Body of pancreas (tissue), 4 donors: Measurements from ENCODE around the gene NR5A1. TPM values are rescaled to one million over a fixed set of nuclear protein-coding genes. Genes with fewer than 3 reads are reported as not detected.

Source experiments
- ATAC-seq: fragments of 150-250 bp; one replicate; pipeline ENCODE4 v1.9.1; 2016
- DNase-seq, 4 donors: peaks; one replicate each; pipeline ENCODE4 v3.0.0-alpha.2; 2019
- H3K27ac ChIP-seq, 4 donors: fragments of 200-600 bp; sonication (generic); 1 replicate in 3 of 4; 2 replicates in 1 of 4; pipeline versions ENCODE4 v1.5.1 to v1.6.1; 2016 to 2019; ENCODE audit warnings: mild to moderate bottlenecking in 1 of 4, mixed read lengths in 1 of 4, moderate library complexity in 1 of 4
- H3K27me3 ChIP-seq, 2 donors: fragments of 200-600 bp; sonication (generic); one replicate each; pipeline ENCODE4 v1.6.0; 2016; ENCODE audit warnings: mild to moderate bottlenecking in 1 of 2
- H3K36me3 ChIP-seq, 2 donors: fragments of 200-600 bp; sonication (generic); replicated peaks in 1 of 2; 2 replicates each; pipeline ENCODE4 v1.5.1; 2016; ENCODE audit warnings: low read depth in 2 of 2; ENCODE audit not compliant: insufficient read depth in 1 of 2
- H3K4me1 ChIP-seq: fragments of 200-600 bp; sonication (generic); one replicate; pipeline ENCODE4 v1.6.0; 2016
- H3K4me3 ChIP-seq, 2 donors: fragments of 200-600 bp; sonication (generic); 1 replicate in 1 of 2; 2 replicates in 1 of 2; pipeline ENCODE4 v1.5.1; 2016 to 2019
- H3K9me3 ChIP-seq, 3 donors: fragments of 200-600 bp; sonication (generic); 1 replicate in 2 of 3; 2 replicates in 1 of 3; pipeline ENCODE4 v1.5.1; 2016
- CTCF ChIP-seq, 7 experiments: fragments of 450-650 bp in 4 of 7; fragments of 200-600 bp in 3 of 7; sonication (generic) in 3 of 7; IDR thresholded peaks; one replicate each; pipeline ENCODE4 v1.5.1; 2016 to 2019; ENCODE audit warnings: antibody characterized with exemption in 7 of 7
- POLR2A ChIP-seq, 3 donors: fragments of 450-650 bp; IDR thresholded peaks; one replicate each; pipeline ENCODE4 v1.6.1; 2016; ENCODE audit warnings: antibody characterized with exemption in 3 of 3, mild to moderate bottlenecking in 2 of 3
- WGBS, 2 donors: methylation state at CpG; one replicate each; pipeline ENCODE4 v1.1.5; 2017; 5-methylcytosine and 5-hydroxymethylcytosine counted together
- intact Hi-C: fragments of 100-400 bp; cut with DNase I; formaldehyde crosslinking; loops from one replicate; pipeline ENCODE4 v1.15.1; 2023
- total RNA-seq, 2 donors: library from RNA; depleted of rRNA; stranded (reverse); fragments of >200 nt; gene quantifications; one replicate each; pipeline ENCODE4 v1.1.0, GENCODE V29; 2016

NR5A1 gene
- total RNA-seq, 2 donors from 2014 or later: not detected

- WGBS, 2 donors: 79% methylated on average over 5 to 19 of the region's 19 CpGs
- intact Hi-C loops: no loop called here
Measured at GRCh38 chr9:124468061-124468740, 39.0 kb downstream of the NR5A1 start.

GRCh38 chr9:124467410-124468060, 39.7 kb downstream of the NR5A1 start:
- Histone ChIP-seq H3K9me3 (no peaks in the 10 kb centered on the region), H3K36me3 (no peaks in the 10 kb centered on the region), H3K4me3 (no peak overlapping the region), H3K27me3 (no peaks in the 10 kb centered on the region), H3K4me1 (no peaks in the 10 kb centered on the region), H3K27ac (no peak overlapping the region)
- intact Hi-C loops: no loop called here
- 78 to 83% methylated on average over 9 to 17 of the region's 17 CpGs for WGBS, 2 donors
- no peak for ATAC-seq
- no peak for TF ChIP-seq CTCF (IDR thresholded peaks at IDR 0.05)
- TF ChIP-seq POLR2A (IDR thresholded peaks at IDR 0.05): no peak
- no peak for DNase-seq

More at GRCh38 chr9:124468061-124468740, 39.0 kb downstream of the NR5A1 start:
- DNase-seq (no peak), ATAC-seq (no peak)
- Histone ChIP-seq H3K36me3 (no peaks in the 10 kb centered on the region), H3K27ac (no peak overlapping the region), H3K4me3 (no peak overlapping the region), H3K9me3 (no peaks in the 10 kb centered on the region), H3K4me1 (no peaks in the 10 kb centered on the region), H3K27me3 (no peaks in the 10 kb centered on the region)
- TF ChIP-seq POLR2A (IDR thresholded peaks at IDR 0.05): no peak
- TF ChIP-seq CTCF (IDR thresholded peaks at IDR 0.05): no peak

GRCh38 chr9:124465736-124466135, 41.5 kb downstream of the NR5A1 start:
- Histone ChIP-seq H3K4me3 (no peak overlapping the region), H3K27me3 (no peaks in the 10 kb centered on the region), H3K36me3 (no peaks in the 10 kb centered on the region), H3K9me3 (no peaks in the 10 kb centered on the region), H3K27ac (no peak overlapping the region), H3K4me1 (no peaks in the 10 kb centered on the region)
- no peak for TF ChIP-seq POLR2A (IDR thresholded peaks at IDR 0.05)
- TF ChIP-seq CTCF (IDR thresholded peaks at IDR 0.05): no peak
- intact Hi-C loops: no loop called here
- DNase-seq: no peak
- ATAC-seq: no peak
- WGBS, 2 donors: 76% methylated on average over 3 of the region's 3 CpGs; no CpG with 5 or more reads in 1 of the 2 donors

GRCh38 chr9:124462739-124463138, 44.5 kb downstream of the NR5A1 start:
- ATAC-seq (no peak), DNase-seq (no peak)
- TF ChIP-seq POLR2A (IDR thresholded peaks at IDR 0.05) (no peak), CTCF (IDR thresholded peaks at IDR 0.05) (no peak)
- intact Hi-C loops: no loop called here
- 78 to 91% methylated on average over 1 of the region's 1 CpG for WGBS, 2 donors
- H3K36me3 ChIP-seq: no peaks in the 10 kb centered on the region
- no peak overlapping the region for H3K4me3 ChIP-seq
- no peaks in the 10 kb centered on the region for H3K27me3 ChIP-seq
- no peak overlapping the region for H3K27ac ChIP-seq
- no peaks in the 10 kb centered on the region for H3K9me3 ChIP-seq
- no peaks in the 10 kb centered on the region for H3K4me1 ChIP-seq
